GM20000 (cell line): ENCODE data around the gene IPO11.
"Not testable (repeated sequence)": the region's sequence is repeated elsewhere in the genome, so short reads cannot be mapped to it uniquely, and the experiment has no call there.

Experiments
- DNase-seq: peaks from one replicate; pipeline ENCODE4 v3.0.0; 2012; ENCODE audit warnings: low spot score
- TF ChIP-seq, protein P1 (sequence below): IDR thresholded peaks from 2 replicates; pipeline ENCODE4 v1.5.1; 2012; ENCODE audit warnings: mild to moderate bottlenecking, control low read depth; ENCODE audit errors: extremely low read depth, missing control alignments

The IPO11 gene

DNA sequence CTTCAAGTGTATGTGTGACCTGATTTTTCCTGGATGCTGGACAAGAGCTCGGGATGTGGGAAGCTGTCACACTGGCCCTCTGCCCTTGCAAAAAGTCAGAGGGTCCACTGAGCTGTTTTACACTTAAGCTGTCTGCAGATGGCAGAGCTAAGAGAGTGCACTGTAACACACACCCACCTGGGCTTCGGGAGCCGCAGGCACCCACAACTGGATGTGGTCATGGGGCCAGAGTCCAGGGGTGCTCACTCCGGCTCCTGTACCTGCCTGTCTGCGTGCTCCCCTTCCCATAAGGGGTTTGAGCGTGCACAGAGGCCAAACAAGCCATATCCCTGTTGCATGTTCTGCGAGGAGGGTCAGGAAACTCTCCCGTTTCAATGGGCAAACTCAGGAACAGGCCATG lies 248.6 kb downstream of the IPO11 start:
- TF ChIP-seq, protein P1, sequence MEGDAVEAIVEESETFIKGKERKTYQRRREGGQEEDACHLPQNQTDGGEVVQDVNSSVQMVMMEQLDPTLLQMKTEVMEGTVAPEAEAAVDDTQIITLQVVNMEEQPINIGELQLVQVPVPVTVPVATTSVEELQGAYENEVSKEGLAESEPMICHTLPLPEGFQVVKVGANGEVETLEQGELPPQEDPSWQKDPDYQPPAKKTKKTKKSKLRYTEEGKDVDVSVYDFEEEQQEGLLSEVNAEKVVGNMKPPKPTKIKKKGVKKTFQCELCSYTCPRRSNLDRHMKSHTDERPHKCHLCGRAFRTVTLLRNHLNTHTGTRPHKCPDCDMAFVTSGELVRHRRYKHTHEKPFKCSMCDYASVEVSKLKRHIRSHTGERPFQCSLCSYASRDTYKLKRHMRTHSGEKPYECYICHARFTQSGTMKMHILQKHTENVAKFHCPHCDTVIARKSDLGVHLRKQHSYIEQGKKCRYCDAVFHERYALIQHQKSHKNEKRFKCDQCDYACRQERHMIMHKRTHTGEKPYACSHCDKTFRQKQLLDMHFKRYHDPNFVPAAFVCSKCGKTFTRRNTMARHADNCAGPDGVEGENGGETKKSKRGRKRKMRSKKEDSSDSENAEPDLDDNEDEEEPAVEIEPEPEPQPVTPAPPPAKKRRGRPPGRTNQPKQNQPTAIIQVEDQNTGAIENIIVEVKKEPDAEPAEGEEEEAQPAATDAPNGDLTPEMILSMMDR, result no peak
- DNase-seq, result no peak

DNA sequence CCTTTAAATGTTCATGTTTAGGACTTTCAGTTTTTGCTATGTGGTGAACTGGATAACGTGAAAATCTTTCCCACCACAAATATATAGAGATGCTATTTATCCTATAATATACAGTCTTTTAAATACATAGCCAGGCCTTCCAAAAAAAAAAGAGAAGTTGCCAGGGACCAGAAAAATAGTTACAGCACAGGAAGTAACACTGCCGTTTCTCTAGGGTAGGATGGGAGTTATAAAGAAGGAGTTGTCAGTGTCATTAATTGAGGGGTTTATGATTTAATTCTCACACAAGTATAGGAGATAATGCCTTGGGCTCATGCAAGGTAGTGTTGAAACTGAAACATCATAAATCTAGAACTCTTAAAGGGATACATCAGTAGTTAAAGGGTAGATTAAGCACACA lies 250.0 kb downstream of the IPO11 start:
- TF ChIP-seq, protein P1, result no peak
- DNase-seq, result no peak

DNA sequence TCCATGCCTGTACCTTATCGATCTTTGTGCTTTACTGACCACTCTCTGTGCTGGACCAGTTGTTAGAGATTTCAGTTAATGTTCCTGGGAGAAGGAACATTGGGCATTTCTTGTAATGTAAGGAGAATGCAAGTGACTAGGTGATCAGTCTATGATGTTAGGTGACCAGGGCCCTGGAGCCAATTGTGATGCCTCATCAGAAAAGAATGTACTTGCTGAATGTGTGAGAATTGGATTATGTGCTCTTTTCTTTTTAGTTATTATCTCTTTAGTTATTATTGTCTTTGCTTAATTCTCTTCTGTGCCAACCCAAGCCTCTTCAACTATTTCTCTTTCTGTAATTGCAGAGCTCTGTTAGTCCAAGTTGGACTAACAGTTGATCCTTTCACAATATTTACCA lies 258.9 kb downstream of the IPO11 start:
- DNase-seq, result no peak

DNA sequence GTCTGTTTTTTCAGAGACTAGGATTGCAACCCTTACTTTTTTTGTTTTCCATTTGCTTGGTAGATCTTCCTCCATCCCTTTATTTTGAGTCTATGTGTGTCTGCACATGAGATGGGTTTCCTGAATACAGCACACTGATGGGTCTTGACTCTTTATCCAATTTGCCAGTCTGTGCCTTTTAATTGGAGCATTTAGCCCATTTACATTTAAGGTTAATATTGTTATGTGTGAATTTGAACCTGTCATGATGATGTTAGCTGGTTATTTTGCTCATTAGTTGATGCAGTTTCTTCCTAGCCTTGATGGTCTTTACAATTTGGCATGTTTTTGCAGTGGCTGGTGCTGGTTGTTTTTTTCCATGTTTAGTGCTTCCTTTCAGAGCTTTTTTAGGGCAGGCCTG lies 264.0 kb downstream of the IPO11 start:
- DNase-seq, result not testable (repeated sequence)

More for the DNA sequence above, 258.9 kb downstream of the IPO11 start:
- TF ChIP-seq, protein P1, result no peak
